Measurements from ENCODE around the gene DDIAS. TPM values are rescaled to one million over a fixed set of nuclear protein-coding genes. Genes with fewer than 3 reads are reported as not detected.

DDIAS gene
- total and polyA plus RNA-seq, 10 of the 15 experiments (the other 5 are each of a cell fraction or from before 2014, with no cell fraction given), result 6.9 to 27.8 (median 12.9) TPM

DNA sequence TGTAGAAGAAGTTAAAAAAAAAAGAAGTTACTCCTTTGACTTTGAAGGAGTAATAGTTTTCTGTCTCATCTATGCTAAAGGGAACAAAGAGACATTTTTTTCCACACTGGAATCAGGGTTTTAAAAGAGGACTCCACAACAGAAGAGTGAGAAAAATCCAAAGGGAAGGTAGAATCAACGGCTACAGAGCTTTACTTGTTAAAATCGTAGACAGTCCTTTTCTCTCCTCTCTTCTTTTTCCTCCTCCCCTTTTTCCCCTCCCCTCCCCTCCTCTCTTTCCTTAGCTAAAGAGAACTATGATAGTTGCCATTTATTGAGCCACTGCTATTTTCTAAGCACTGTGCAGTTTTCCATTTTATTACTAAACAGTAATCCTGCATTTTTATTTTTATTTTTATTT is 29.2 kb downstream of the DDIAS start:
- no peak overlapping the region for H3K4me3 ChIP-seq
- no TSS peak for BruUV-seq (replicated peaks)
- TF ChIP-seq DPF2 (IDR thresholded peaks at IDR 0.05) (no peak), ESRRA (IDR thresholded peaks at IDR 0.05; ENCODE audit: low read length) (no peak), MYB (IDR thresholded peaks at IDR 0.05; ENCODE audit: borderline replicate concordance, low read depth, low read length) (no peak), RELA (IDR thresholded peaks at IDR 0.05; ENCODE audit: borderline replicate concordance, partially characterized antibody) (no peak), POLR2AphosphoS5 (IDR thresholded peaks at IDR 0.05; ENCODE audit: low read length) (no peak), PML (IDR thresholded peaks at IDR 0.05; ENCODE audit: low read length) (no peak), POLR2A (IDR thresholded peaks at IDR 0.05; ENCODE audit: low read depth, low read length) (no peak), HCFC1 (IDR thresholded peaks at IDR 0.05; ENCODE audit: low read length) (no peak), SIX5 (IDR thresholded peaks at IDR 0.05; ENCODE audit: low read depth, low read length, severe bottlenecking) (no peak), SMAD5 (IDR thresholded peaks at IDR 0.05; ENCODE audit: low read depth) (no peak), TCF7 (IDR thresholded peaks at IDR 0.05; ENCODE audit: borderline replicate concordance) (no peak), BMI1 (IDR thresholded peaks at IDR 0.05; ENCODE audit: borderline replicate concordance) (no peak)
- TF ChIP-seq, protein P1, sequence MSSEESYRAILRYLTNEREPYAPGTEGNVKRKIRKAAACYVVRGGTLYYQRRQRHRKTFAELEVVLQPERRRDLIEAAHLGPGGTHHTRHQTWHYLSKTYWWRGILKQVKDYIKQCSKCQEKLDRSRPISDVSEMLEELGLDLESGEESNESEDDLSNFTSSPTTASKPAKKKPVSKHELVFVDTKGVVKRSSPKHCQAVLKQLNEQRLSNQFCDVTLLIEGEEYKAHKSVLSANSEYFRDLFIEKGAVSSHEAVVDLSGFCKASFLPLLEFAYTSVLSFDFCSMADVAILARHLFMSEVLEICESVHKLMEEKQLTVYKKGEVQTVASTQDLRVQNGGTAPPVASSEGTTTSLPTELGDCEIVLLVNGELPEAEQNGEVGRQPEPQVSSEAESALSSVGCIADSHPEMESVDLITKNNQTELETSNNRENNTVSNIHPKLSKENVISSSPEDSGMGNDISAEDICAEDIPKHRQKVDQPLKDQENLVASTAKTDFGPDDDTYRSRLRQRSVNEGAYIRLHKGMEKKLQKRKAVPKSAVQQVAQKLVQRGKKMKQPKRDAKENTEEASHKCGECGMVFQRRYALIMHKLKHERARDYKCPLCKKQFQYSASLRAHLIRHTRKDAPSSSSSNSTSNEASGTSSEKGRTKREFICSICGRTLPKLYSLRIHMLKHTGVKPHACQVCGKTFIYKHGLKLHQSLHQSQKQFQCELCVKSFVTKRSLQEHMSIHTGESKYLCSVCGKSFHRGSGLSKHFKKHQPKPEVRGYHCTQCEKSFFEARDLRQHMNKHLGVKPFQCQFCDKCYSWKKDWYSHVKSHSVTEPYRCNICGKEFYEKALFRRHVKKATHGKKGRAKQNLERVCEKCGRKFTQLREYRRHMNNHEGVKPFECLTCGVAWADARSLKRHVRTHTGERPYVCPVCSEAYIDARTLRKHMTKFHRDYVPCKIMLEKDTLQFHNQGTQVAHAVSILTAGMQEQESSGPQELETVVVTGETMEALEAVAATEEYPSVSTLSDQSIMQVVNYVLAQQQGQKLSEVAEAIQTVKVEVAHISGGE (CRISPR knock-in tag; IDR thresholded peaks at IDR 0.05), result no peak
- CTCF ChIA-PET, result interaction anchor here (0.7 to 3.4 kb wide), 27 partner anchors 9 to 738 kb away, joined by 3 to 14 read pairs (median 4); partner anchors contain the start of genes ANKRD42, DDIAS and PRCP
- peaks cover 2% of the 10 kb centered on the region in 2 experiments; a peak in 2 of 4 replicates for H3K36me3 ChIP-seq (ENCODE audit: control insufficient read depth in 2 of 2, insufficient read depth in 2 of 2, low read length in 1 of 2)
- H3K4me2 ChIP-seq (ENCODE audit: control insufficient read depth, insufficient read depth), result no peak overlapping the region
- no peaks in the 10 kb centered on the region for H4K20me1 ChIP-seq (ENCODE audit: control insufficient read depth, insufficient read depth)
- FAIRE-seq (no peak), ATAC-seq (no peak), DNase-seq (ENCODE audit: low read depth, low spot score) (no peak)
- SMC1A ChIA-PET (ENCODE audit: uncharacterized antibody, unreplicated experiment), result interaction anchor here (0.6 to 6.7 kb wide), 37 partner anchors 8 to 316 kb away, joined by 3 to 85 read pairs (median 5); partner anchors contain the start of genes DDIAS, PCF11, PRCP and RAB30
- RAD21 ChIA-PET (ENCODE audit: unreplicated experiment), result interaction anchor here (0.6 to 3.4 kb wide), 24 partner anchors 8 to 319 kb away, joined by 3 to 31 read pairs (median 6); partner anchors contain the start of genes DDIAS, PCF11, PRCP and RAB30
- no peaks in the 10 kb centered on the region for H3K79me2 ChIP-seq (ENCODE audit: control insufficient read depth, insufficient read depth, low read length)
- in situ Hi-C loops (cut with MboI), result no loop called here
- H3K27me3 ChIP-seq (replicated peaks in 1 of 2; ENCODE audit: control insufficient read depth in 2 of 2, insufficient read depth in 2 of 2, low read length in 1 of 2), result no peaks in the 10 kb centered on the region
- peaks cover 13% of the 10 kb centered on the region for H3K4me1 ChIP-seq (ENCODE audit: control insufficient read depth, insufficient read depth, low read length)
- no peak overlapping the region for H3K9ac ChIP-seq (ENCODE audit: control insufficient read depth, insufficient read depth, low read length)
- 29% methylated on average over 2 of the region's 2 CpGs for WGBS (ENCODE audit: insufficient coverage, insufficient replicate concordance, low lambda C conversion rate, missing lambda C conversion rate)
- peak overlapping the region; percentile 5; the same call in 1 of the 2 replicates for H2AFZ ChIP-seq (ENCODE audit: control insufficient read depth, low read depth, low read length)
- POLR2A ChIA-PET, result interaction anchor here (0.6 to 2.2 kb wide), 13 partner anchors 25 to 322 kb away, joined by 3 to 12 read pairs (median 4); partner anchors contain the start of genes DDIAS, PCF11 and PRCP
- intact Hi-C loops (cut with micrococcal nuclease; ENCODE audit: unreplicated experiment), result no loop called here
- H3K9me3 ChIP-seq (replicated peaks; ENCODE audit: control insufficient read depth, insufficient read depth, low read length), result no peaks in the 10 kb centered on the region
- 0 out of 2 replicates have a peak overlapping the region, but pooled peaks have one; percentile 4 for H3K27ac ChIP-seq (ENCODE audit: control insufficient read depth, insufficient read depth)
